Endometrial microvascular endothelial cells (primary cell): ENCODE data around the gene PDCD2L. TPM values are rescaled to one million over a fixed set of nuclear protein-coding genes. Genes with fewer than 3 reads are reported as not detected.

Experiments used
- in situ Hi-C: cut with HindIII; loops from 2 replicates; pipeline ENCODE4 v1.10.0; 2017; ENCODE audit warnings: low sequenced_read_pairs, low pct_unique_long_range_greater_than_20kb; ENCODE audit errors: inconsistent ontology term
- total RNA-seq: library from RNA; depleted of rRNA; stranded (reverse); fragments of >200 nt; gene quantifications from one replicate; pipeline ENCODE4 v1.2.3, GENCODE V29; 2015; ENCODE audit errors: inconsistent ontology term

The PDCD2L gene
- total RNA-seq, 1 donor from 2014 or later: 24.8 TPM

GRCh38 chr19:34405892-34406660 lies 1.9 kb downstream of the PDCD2L start:
- in situ Hi-C loops: no loop called here

- in situ Hi-C loops: no loop called here
These were observed 4.2 kb downstream of the PDCD2L start for GRCh38 chr19:34408411-34408810.

GRCh38 chr19:34409189-34410164 lies 5.3 kb downstream of the PDCD2L start:
- in situ Hi-C loops: no loop called here

GRCh38 chr19:34411216-34411615 lies 7.0 kb downstream of the PDCD2L start:
- in situ Hi-C loops: no loop called here

- in situ Hi-C loops: no loop called here
These were observed 11.9 kb downstream of the PDCD2L start for GRCh38 chr19:34416021-34416545.

GRCh38 chr19:34418300-34418699 lies 14.1 kb downstream of the PDCD2L start:
- in situ Hi-C loops: no loop called here

GRCh38 chr19:34426096-34426661 lies 22.0 kb downstream of the PDCD2L start:
- in situ Hi-C loops: no loop called here

- in situ Hi-C loops: no loop called here
These were observed 24.5 kb downstream of the PDCD2L start for GRCh38 chr19:34428549-34429285.

GRCh38 chr19:34429553-34429952 lies 25.4 kb downstream of the PDCD2L start:
- in situ Hi-C loops: no loop called here

- in situ Hi-C loops: no loop called here
These were observed 26.8 kb downstream of the PDCD2L start for GRCh38 chr19:34430738-34431625.

- in situ Hi-C loops: no loop called here
These were observed 27.6 kb downstream of the PDCD2L start for GRCh38 chr19:34431681-34432402.

GRCh38 chr19:34432797-34433196 lies 28.6 kb downstream of the PDCD2L start:
- in situ Hi-C loops: no loop called here

- in situ Hi-C loops: no loop called here
These were observed 32.5 kb downstream of the PDCD2L start for GRCh38 chr19:34436716-34437115.

- in situ Hi-C loops: no loop called here
These were observed 44.0 kb downstream of the PDCD2L start for GRCh38 chr19:34448191-34448590.

GRCh38 chr19:34452723-34453122 lies 48.5 kb downstream of the PDCD2L start:
- in situ Hi-C loops: no loop called here

GRCh38 chr19:34454091-34454490 lies 49.9 kb downstream of the PDCD2L start:
- in situ Hi-C loops: no loop called here

GRCh38 chr19:34454685-34455084 lies 50.5 kb downstream of the PDCD2L start:
- in situ Hi-C loops: no loop called here
